Measurements from ENCODE around the gene RAB7B.

Gene RAB7B

DNA sequence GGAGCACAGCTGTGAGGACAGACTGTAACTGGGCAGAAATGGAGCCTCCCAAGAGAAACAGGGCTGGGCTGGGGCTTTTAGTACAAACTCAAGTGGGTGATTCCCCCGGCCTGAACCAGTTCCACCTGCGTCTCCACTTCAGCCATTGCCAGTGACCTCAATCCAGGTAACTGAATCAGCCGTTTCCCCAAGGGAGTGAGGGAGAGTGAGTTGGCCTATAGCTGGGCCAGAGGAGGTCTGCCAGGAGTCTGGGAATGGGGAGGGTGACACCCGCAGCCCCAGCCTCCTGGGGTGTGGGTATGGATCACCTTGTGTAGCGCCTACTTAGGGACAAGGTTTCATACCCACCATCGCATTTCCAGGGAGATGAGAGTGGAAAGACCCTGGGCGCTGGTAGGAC, 68.4 kb downstream of the RAB7B start:
- TF ChIP-seq, protein P1, sequence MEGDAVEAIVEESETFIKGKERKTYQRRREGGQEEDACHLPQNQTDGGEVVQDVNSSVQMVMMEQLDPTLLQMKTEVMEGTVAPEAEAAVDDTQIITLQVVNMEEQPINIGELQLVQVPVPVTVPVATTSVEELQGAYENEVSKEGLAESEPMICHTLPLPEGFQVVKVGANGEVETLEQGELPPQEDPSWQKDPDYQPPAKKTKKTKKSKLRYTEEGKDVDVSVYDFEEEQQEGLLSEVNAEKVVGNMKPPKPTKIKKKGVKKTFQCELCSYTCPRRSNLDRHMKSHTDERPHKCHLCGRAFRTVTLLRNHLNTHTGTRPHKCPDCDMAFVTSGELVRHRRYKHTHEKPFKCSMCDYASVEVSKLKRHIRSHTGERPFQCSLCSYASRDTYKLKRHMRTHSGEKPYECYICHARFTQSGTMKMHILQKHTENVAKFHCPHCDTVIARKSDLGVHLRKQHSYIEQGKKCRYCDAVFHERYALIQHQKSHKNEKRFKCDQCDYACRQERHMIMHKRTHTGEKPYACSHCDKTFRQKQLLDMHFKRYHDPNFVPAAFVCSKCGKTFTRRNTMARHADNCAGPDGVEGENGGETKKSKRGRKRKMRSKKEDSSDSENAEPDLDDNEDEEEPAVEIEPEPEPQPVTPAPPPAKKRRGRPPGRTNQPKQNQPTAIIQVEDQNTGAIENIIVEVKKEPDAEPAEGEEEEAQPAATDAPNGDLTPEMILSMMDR (conservative IDR thresholded peaks at IDR 0.05; ENCODE audit: low read length): no peak
- no peak for DNase-seq (ENCODE audit: low read depth)
- no peak overlapping the region for H3K4me3 ChIP-seq (ENCODE audit: low read length)

DNA sequence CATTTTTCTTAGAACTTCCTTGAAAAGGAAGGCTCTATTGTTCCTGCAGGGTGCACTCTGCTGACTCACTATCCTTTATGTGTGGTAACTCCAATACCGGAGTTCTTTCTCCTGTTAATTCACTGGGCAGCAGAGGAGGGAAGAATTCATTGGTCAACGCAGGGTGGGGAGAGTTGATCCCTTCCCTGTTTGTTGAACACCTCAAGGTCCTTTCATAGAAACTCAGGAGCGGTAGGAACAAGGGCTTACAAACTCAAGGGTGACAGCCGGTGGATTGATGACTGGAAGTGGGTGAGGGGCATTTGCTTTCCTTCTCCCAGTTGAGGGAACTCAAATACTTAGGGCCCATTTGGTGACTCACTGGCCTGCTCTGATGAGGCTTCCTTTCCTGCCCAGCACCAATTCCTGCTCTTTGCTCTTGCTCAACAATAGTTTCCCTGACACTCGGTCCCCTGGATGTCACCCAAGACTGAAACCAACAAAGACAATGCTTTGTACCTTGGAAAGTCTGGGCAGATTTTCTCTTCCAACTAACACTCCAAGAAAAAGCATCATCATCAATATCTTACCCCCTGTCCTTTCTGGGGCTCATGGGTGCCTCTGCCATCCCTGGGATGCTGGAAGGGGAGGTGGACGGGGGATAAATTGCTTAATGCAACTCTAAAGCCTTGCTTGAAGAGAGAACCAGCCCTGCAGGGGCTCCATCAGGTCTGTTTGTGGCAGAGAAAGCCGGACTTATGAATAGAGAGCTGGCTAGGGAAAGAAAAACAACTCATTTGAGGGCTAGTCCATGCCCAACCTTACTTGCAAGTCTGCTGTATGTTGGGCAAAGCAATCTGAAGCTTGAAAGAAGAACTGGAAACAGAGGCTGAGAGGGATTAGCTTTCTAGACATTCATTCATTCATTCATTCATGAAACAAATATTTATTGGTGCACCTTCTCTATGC, 69.2 kb downstream of the RAB7B start:
- peak; percentile 83 for DNase-seq (ENCODE audit: low read depth)
- H3K4me3 ChIP-seq (ENCODE audit: low read length): no peak overlapping the region
- TF ChIP-seq, protein P1 (conservative IDR thresholded peaks at IDR 0.05; ENCODE audit: low read length): no peak

DNA sequence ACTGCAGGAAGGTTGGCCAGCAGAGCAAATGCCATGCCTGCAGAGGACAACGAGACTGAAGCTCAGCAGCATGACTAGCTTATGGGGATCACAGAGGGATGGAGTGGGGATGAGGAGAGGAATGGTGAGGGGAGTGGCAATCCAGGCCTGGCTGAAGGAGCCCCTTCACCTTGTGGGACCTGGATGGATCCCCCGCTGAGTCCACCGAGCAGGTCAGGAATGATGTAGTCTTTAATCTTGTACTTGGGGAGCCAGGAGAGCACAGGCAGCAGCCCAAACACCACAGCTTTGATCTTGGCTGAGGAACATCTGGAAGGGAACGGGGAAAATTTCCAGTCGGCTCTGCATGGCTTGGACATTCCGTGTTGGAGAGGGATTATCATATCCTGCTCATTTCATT, 70.4 kb downstream of the RAB7B start:
- TF ChIP-seq, protein P1 (conservative IDR thresholded peaks at IDR 0.05; ENCODE audit: low read length): no peak
- no peak for DNase-seq (ENCODE audit: low read depth)
- H3K4me3 ChIP-seq (ENCODE audit: low read length): no peak overlapping the region

DNA sequence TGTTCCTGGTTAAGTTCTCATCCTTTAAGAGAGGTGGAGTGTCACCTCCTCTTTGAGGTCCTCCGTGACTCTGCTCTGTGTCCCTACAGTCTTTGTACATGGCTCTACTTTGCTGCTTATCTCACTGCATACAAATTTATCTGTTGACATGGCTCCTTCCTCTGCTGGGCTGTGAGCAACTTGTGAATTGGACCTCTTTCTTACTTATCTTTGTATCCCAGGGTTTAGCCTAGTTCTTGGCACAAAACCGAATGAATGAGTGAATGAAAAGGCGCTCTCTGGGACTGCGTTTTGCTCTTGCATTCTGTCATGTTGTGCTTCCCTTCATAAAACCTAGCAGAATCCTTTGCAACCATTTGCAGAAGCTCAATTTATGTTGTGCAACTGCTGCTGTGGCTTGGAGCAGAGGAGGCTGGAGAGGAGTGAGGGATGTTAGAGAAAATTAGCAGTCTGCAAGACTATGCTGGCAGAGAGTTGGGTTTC, 72.4 kb downstream of the RAB7B start:
- TF ChIP-seq, protein P1 (conservative IDR thresholded peaks at IDR 0.05; ENCODE audit: low read length): no peak
- peak; percentile 38 for DNase-seq (ENCODE audit: low read depth)
- H3K4me3 ChIP-seq (ENCODE audit: low read length): no peak overlapping the region

DNA sequence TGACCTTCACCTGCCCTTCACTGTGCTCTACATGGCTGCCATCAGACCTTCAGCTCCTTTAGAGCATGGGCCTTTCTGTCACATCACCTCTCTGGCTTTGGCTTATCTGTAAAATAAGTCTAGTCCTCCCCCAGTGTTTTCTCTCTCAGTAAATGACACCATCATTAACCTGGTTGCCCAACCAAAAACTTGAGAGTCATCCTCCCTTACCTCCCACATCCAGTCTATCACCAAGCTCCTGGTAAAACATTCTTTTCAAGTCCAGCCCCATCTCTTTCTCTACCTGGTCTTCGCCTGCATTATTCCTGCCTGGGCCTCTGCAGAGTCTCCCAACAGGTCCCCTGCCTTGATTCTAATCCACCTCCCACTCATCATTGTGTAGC, 73.0 kb downstream of the RAB7B start:
- no peak overlapping the region for H3K4me3 ChIP-seq (ENCODE audit: low read length)
- no peak for DNase-seq (ENCODE audit: low read depth)
- TF ChIP-seq, protein P1 (conservative IDR thresholded peaks at IDR 0.05; ENCODE audit: low read length): no peak

DNA sequence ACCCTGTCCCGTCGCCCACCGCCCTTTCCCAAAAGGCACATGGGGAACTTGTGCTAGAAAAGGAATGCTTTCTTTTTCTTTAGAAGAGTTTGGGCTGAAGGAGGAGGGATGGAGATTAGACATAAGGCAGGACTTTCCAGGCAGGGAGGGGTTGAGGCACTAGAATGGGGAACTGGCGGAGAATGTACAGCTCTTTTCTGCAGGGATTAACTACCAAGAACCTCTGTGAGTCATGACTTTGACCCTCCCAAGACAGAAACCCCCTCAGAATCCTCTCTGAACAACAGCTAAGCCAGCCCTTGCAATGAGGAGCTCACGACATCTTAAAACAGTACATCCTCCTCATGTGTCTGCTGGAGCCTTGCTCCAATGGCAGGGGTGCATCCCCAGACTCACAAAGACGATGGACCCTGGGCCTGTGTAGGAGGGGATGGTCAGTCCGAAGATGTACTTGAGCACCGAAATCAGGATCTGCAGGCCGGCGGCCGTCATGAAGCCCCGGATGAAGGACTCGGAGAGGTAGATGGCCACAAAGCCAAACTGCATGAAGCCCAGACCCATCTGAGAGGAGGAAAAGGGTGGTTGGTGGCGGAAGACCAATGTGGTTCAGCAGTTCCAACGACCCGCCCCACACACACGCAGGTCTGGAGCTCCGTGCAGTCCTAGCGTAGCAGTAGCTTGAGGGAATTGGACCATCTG, 73.5 kb downstream of the RAB7B start:
- H3K4me3 ChIP-seq (ENCODE audit: low read length): no peak overlapping the region
- no peak for DNase-seq (ENCODE audit: low read depth)
- TF ChIP-seq, protein P1 (conservative IDR thresholded peaks at IDR 0.05; ENCODE audit: low read length): no peak
